ENCODE data around the gene PGM2. TPM values are rescaled to one million over a fixed set of nuclear protein-coding genes. Genes with fewer than 3 reads are reported as not detected.

The PGM2 gene
- total RNA-seq, 1 experiment from 2014 or later, result 28.6 TPM

DNA sequence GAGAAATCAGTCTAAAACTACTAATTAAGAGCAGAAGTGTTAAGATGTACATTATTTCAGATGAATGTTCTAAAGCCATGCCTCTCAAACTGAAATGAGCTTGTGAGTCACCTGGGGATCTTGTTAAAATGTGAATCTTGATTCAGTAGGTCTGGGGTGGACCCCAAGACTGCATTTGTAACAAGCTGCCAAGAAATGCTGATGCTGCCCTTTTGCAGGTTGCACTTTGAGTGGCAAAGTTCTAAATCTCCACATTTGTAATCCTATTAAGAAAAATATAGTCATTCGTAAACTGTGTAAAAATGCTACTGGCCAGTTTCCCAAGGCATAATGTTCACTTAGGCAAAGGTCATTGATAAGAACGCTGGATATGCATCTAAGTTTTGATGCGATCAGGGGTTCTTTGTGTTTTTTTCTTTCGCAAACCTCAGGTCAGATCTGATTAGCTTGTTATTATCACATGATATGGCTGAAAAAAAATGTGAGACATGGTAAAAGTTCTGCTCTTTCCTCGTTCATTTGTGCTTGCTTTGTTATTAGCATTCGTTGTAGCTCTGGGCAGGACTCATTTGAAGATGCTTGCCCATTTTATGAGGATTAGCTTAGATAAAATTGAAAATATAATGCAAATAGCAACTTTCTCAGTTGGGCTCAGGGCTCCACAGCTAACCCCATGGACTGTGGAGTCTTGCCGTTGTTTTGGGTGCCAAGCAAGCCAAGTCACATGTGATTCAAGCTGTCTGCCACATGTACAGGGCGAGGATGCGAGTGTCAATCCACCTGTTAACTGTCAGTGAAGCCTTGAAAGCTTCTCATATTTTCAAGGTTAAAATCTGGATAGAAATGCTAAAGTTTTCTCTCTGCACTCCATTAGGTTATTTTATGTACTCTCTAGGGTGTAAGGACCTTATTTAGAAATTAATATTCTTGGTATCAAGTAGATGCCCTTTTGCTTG is 76.5 kb downstream of the PGM2 start:
- BruUV-seq (replicated peaks), result no TSS peak
- POLR2A ChIA-PET (ENCODE audit: unreplicated experiment), result no interaction called here
- Histone ChIP-seq H3K79me2 (ENCODE audit: low read length) (no peaks in the 10 kb centered on the region), H3K4me2 (ENCODE audit: low read length) (no peak overlapping the region), H3F3A (ENCODE audit: low read length, unreplicated experiment) (no peaks in the 10 kb centered on the region), H3K27me3 (ENCODE audit: low read length) (no peaks in the 10 kb centered on the region), H3K36me3 (ENCODE audit: low read depth, low read length) (no peaks in the 10 kb centered on the region), H3K4me1 (ENCODE audit: insufficient read depth, low read length) (no peaks in the 10 kb centered on the region), H3K9ac (ENCODE audit: low read length) (no peak overlapping the region), H2AFZ (ENCODE audit: low read length) (no peak overlapping the region), H4K20me1 (ENCODE audit: low read length) (no peaks in the 10 kb centered on the region), H3K9me2 (replicated peaks; ENCODE audit: low read length) (no peaks in the 10 kb centered on the region), H3K9me3 (ENCODE audit: low read length) (no peaks in the 10 kb centered on the region), H3K27ac (ENCODE audit: low read length) (no peak overlapping the region), H3K4me3 (ENCODE audit: low read length) (no peak overlapping the region)
- intact Hi-C loops (cut with micrococcal nuclease), result no loop called here
- CTCF ChIA-PET, result no interaction called here
- ATAC-seq (no peak), DNase-seq (no peak)
- TF ChIP-seq EZH2phosphoT487 (IDR thresholded peaks at IDR 0.05; ENCODE audit: borderline replicate concordance, low read length) (no peak), EZH2 (IDR thresholded peaks at IDR 0.05; ENCODE audit: low read length, unreplicated experiment) (no peak)
- TF ChIP-seq, protein P1, sequence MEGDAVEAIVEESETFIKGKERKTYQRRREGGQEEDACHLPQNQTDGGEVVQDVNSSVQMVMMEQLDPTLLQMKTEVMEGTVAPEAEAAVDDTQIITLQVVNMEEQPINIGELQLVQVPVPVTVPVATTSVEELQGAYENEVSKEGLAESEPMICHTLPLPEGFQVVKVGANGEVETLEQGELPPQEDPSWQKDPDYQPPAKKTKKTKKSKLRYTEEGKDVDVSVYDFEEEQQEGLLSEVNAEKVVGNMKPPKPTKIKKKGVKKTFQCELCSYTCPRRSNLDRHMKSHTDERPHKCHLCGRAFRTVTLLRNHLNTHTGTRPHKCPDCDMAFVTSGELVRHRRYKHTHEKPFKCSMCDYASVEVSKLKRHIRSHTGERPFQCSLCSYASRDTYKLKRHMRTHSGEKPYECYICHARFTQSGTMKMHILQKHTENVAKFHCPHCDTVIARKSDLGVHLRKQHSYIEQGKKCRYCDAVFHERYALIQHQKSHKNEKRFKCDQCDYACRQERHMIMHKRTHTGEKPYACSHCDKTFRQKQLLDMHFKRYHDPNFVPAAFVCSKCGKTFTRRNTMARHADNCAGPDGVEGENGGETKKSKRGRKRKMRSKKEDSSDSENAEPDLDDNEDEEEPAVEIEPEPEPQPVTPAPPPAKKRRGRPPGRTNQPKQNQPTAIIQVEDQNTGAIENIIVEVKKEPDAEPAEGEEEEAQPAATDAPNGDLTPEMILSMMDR (conservative IDR thresholded peaks at IDR 0.05; ENCODE audit: low read depth, low read length), result no peak

DNA sequence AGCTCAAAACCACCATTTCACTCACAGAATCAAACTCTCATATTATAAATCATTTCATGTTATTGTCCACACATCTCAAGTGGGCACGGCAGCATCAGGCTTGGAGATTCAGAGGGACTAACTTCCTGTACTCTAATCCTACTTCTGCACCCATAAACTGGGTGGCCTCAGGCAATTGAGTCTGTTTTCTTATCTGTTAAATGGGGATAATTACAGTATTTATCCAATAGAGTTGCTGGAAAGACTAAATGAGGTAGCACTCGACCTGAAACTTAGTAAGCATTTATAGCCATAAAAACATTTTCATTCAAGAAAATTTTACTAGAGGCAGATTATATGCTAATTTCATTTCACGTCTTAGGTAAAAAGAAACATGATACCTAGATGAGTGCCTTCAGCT is 77.4 kb downstream of the PGM2 start:
- intact Hi-C loops (cut with micrococcal nuclease), result no loop called here
- Histone ChIP-seq H3F3A (ENCODE audit: low read length, unreplicated experiment) (no peaks in the 10 kb centered on the region), H3K79me2 (ENCODE audit: low read length) (no peaks in the 10 kb centered on the region), H3K27ac (ENCODE audit: low read length) (no peak overlapping the region), H3K9me2 (replicated peaks; ENCODE audit: low read length) (no peaks in the 10 kb centered on the region), H3K9ac (ENCODE audit: low read length) (no peak overlapping the region), H4K20me1 (ENCODE audit: low read length) (no peaks in the 10 kb centered on the region), H3K36me3 (ENCODE audit: low read depth, low read length) (no peaks in the 10 kb centered on the region), H2AFZ (ENCODE audit: low read length) (no peak overlapping the region), H3K27me3 (ENCODE audit: low read length) (no peaks in the 10 kb centered on the region), H3K9me3 (ENCODE audit: low read length) (no peaks in the 10 kb centered on the region), H3K4me3 (ENCODE audit: low read length) (no peak overlapping the region), H3K4me2 (ENCODE audit: low read length) (no peak overlapping the region), H3K4me1 (ENCODE audit: insufficient read depth, low read length) (no peaks in the 10 kb centered on the region)
- ChIA-PET POLR2A (ENCODE audit: unreplicated experiment) (no interaction called here), CTCF (no interaction called here)
- DNase-seq, result no peak
- TF ChIP-seq, protein P1 (conservative IDR thresholded peaks at IDR 0.05; ENCODE audit: low read depth, low read length), result no peak
- no peak for TF ChIP-seq EZH2phosphoT487 (IDR thresholded peaks at IDR 0.05; ENCODE audit: borderline replicate concordance, low read length)
- TF ChIP-seq EZH2 (IDR thresholded peaks at IDR 0.05; ENCODE audit: low read length, unreplicated experiment), result no peak
- no TSS peak for BruUV-seq (replicated peaks)
- no peak for ATAC-seq

DNA sequence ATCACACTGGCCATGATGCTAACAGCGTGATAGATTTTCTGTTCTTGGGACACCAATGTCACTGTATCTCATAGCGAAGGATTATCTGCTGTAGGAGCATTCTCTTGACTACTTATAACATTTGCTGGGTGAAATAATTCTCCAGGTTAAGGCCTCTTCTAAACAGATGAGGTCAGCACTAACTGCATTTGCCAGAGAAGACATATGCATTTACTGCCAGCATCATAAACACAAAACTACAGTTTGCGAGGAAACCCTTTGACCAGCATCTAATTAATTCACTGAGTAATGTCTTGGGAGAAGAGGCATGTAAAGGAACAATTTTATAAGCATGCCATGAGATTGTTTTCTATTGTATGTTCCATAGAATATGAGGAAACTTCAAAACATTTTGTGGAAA is 78.3 kb downstream of the PGM2 start:
- POLR2A ChIA-PET (ENCODE audit: unreplicated experiment), result no interaction called here
- DNase-seq, result no peak
- BruUV-seq (replicated peaks), result no TSS peak
- no peak overlapping the region for H2AFZ ChIP-seq (ENCODE audit: low read length)
- CTCF ChIA-PET, result no interaction called here
- no peaks in the 10 kb centered on the region for H3K36me3 ChIP-seq (ENCODE audit: low read depth, low read length)
- intact Hi-C loops (cut with micrococcal nuclease), result no loop called here
- no peaks in the 10 kb centered on the region for H3K79me2 ChIP-seq (ENCODE audit: low read length)
- no peaks in the 10 kb centered on the region for H3K9me3 ChIP-seq (ENCODE audit: low read length)
- H3F3A ChIP-seq (ENCODE audit: low read length, unreplicated experiment), result no peaks in the 10 kb centered on the region
- no peak overlapping the region for H3K27ac ChIP-seq (ENCODE audit: low read length)
- TF ChIP-seq EZH2phosphoT487 (IDR thresholded peaks at IDR 0.05; ENCODE audit: borderline replicate concordance, low read length) (no peak), EZH2 (IDR thresholded peaks at IDR 0.05; ENCODE audit: low read length, unreplicated experiment) (no peak)
- TF ChIP-seq, protein P1 (conservative IDR thresholded peaks at IDR 0.05; ENCODE audit: low read depth, low read length), result no peak
- no peak overlapping the region for H3K9ac ChIP-seq (ENCODE audit: low read length)
- no peak overlapping the region for H3K4me2 ChIP-seq (ENCODE audit: low read length)
- ATAC-seq, result no peak
- no peak overlapping the region for H3K4me3 ChIP-seq (ENCODE audit: low read length)
- H4K20me1 ChIP-seq (ENCODE audit: low read length), result no peaks in the 10 kb centered on the region
- H3K27me3 ChIP-seq (ENCODE audit: low read length), result no peaks in the 10 kb centered on the region
- H3K9me2 ChIP-seq (replicated peaks; ENCODE audit: low read length), result no peaks in the 10 kb centered on the region
- no peaks in the 10 kb centered on the region for H3K4me1 ChIP-seq (ENCODE audit: insufficient read depth, low read length)
